GM15510 (cell line): Measurements from ENCODE around the gene GLI3.

ENCODE experiments used
- POLR2A ChIP-seq: IDR thresholded peaks from 3 replicates; pipeline ENCODE4 v1.6.1; 2011; ENCODE audit warnings: borderline replicate concordance; ENCODE audit not compliant: insufficient read length; ENCODE audit errors: extremely low read depth

GLI3 gene

GRCh38 chr7:41956705-41957104 is 280.3 kb downstream of the GLI3 start:
- no peak for TF ChIP-seq POLR2A

- no peak for TF ChIP-seq POLR2A
These were observed 280.9 kb downstream of the GLI3 start for GRCh38 chr7:41955893-41956675.

GRCh38 chr7:41955451-41955850 is 281.6 kb downstream of the GLI3 start:
- TF ChIP-seq POLR2A: no peak

GRCh38 chr7:41954976-41955375 is 282.0 kb downstream of the GLI3 start:
- no peak for TF ChIP-seq POLR2A

GRCh38 chr7:41948503-41948902 is 288.5 kb downstream of the GLI3 start:
- no peak for TF ChIP-seq POLR2A

- no peak for TF ChIP-seq POLR2A
These were observed 293.9 kb downstream of the GLI3 start for GRCh38 chr7:41943094-41943577.

- TF ChIP-seq POLR2A: no peak
These were observed 294.4 kb downstream of the GLI3 start for GRCh38 chr7:41942468-41943093.

GRCh38 chr7:41940760-41941343 is 296.2 kb downstream of the GLI3 start:
- no peak for TF ChIP-seq POLR2A

GRCh38 chr7:41938371-41938770 is 298.6 kb downstream of the GLI3 start:
- no peak for TF ChIP-seq POLR2A

GRCh38 chr7:41933427-41933826 is 303.6 kb downstream of the GLI3 start:
- TF ChIP-seq POLR2A: no peak

- TF ChIP-seq POLR2A: no peak
These were observed 305.8 kb downstream of the GLI3 start for GRCh38 chr7:41931263-41931646.

GRCh38 chr7:41930538-41931262 is 306.3 kb downstream of the GLI3 start:
- no peak for TF ChIP-seq POLR2A

GRCh38 chr7:41928781-41929180 is 308.2 kb downstream of the GLI3 start:
- TF ChIP-seq POLR2A: no peak

GRCh38 chr7:41928166-41928565 is 308.8 kb downstream of the GLI3 start:
- no peak for TF ChIP-seq POLR2A

GRCh38 chr7:41927380-41927779 is 309.6 kb downstream of the GLI3 start:
- TF ChIP-seq POLR2A: no peak

- TF ChIP-seq POLR2A: no peak
These were observed 311.1 kb downstream of the GLI3 start for GRCh38 chr7:41925946-41926345.

- TF ChIP-seq POLR2A: no peak
These were observed 312.2 kb downstream of the GLI3 start for GRCh38 chr7:41924796-41925195.
